H1 (cell line): ENCODE data around the gene MAPKAP1. TPM values are rescaled to one million over a fixed set of nuclear protein-coding genes. Genes with fewer than 3 reads are reported as not detected.

ENCODE experiments used
- CTCF ChIA-PET: fragments of 300-600 bp; sonication (Branson Sonifier 250); formaldehyde crosslinking; loops from one replicate; lab custom pipeline; 2021; ENCODE audit not compliant: partially characterized antibody; lab: Charles Lee
- POLR2A ChIA-PET: fragments of 300-600 bp; sonication (Branson Sonifier 250); formaldehyde crosslinking; loops from one replicate; lab custom pipeline; 2021; ENCODE audit warnings: inconsistent platforms; ENCODE audit not compliant: partially characterized antibody; lab: Charles Lee
- DNase-seq, 2 experiments: peaks; one replicate each; pipeline versions ENCODE4 v3.0.0 to v3.0.0-alpha.2; 2010 to 2022; ENCODE audit warnings: low spot score in 2 of 2, low read depth in 1 of 2, mixed read lengths in 1 of 2
- FAIRE-seq: peaks from 2 replicates; lab custom pipeline; 2011; peaks lifted over from hg19 to GRCh38; lab: Jason Lieb, UNC
- H2AFZ ChIP-seq: 2 replicates; pipeline ENCODE4 v1.8.1; 2012; ENCODE audit warnings: low read length, inconsistent platforms
- H2AK5ac ChIP-seq: 2 replicates; pipeline ENCODE4 v1.6.1; 2013; ENCODE audit warnings: low read depth, low read length
- H2BK120ac ChIP-seq: replicated peaks from 2 replicates; pipeline ENCODE3; 2013; ENCODE audit warnings: low read depth, low read length, inconsistent platforms
- H2BK12ac ChIP-seq: 2 replicates; pipeline ENCODE4 v1.6.1; 2013; ENCODE audit warnings: low read depth, low read length
- H2BK15ac ChIP-seq: 2 replicates; pipeline ENCODE4 v1.6.1; 2013; ENCODE audit warnings: low read length
- H2BK20ac ChIP-seq: 2 replicates; pipeline ENCODE4 v1.6.1; 2013; ENCODE audit warnings: low read length
- H2BK5ac ChIP-seq: 2 replicates; pipeline ENCODE4 v1.6.1; 2013; ENCODE audit warnings: low read depth, low read length
- H3K14ac ChIP-seq: 2 replicates; pipeline ENCODE4 v1.6.1; 2013; ENCODE audit warnings: inconsistent platforms; ENCODE audit not compliant: insufficient read length
- H3K18ac ChIP-seq: 2 replicates; pipeline ENCODE4 v1.6.1; 2013; ENCODE audit warnings: low read length; ENCODE audit errors: extremely low read depth
- H3K23ac ChIP-seq: 2 replicates; pipeline ENCODE4 v1.6.1; 2013; ENCODE audit warnings: inconsistent platforms; ENCODE audit not compliant: insufficient read length
- H3K23me2 ChIP-seq: 2 replicates; pipeline ENCODE4 v1.6.1; 2013; ENCODE audit warnings: low read depth, low read length
- H3K27ac ChIP-seq: 2 replicates; pipeline ENCODE4 v1.6.1; 2011; ENCODE audit warnings: low read depth, low read length, inconsistent platforms
- H3K27me3 ChIP-seq, 4 experiments: replicated peaks in 1 of 4; 1 replicate in 1 of 4; 2 replicates in 3 of 4; pipeline versions ENCODE4 v1.6.1 to v1.8.1; 2011 to 2013; ENCODE audit warnings: low read length in 3 of 4, mild to moderate bottlenecking in 3 of 4, inconsistent platforms in 2 of 4, mixed read lengths in 2 of 4, moderate library complexity in 1 of 4; ENCODE audit not compliant: control insufficient read depth in 3 of 4, insufficient read depth in 3 of 4; ENCODE audit errors: extremely low read depth in 1 of 4
- H3K36me3 ChIP-seq, 4 experiments: 2 replicates each; pipeline versions ENCODE4 v1.6.1 to v1.8.1; 2011 to 2013; ENCODE audit warnings: mild to moderate bottlenecking in 4 of 4, low read length in 3 of 4, moderate library complexity in 2 of 4, control low read depth in 1 of 4, inconsistent platforms in 1 of 4; ENCODE audit not compliant: insufficient read depth in 4 of 4, control insufficient read depth in 2 of 4
- H3K4ac ChIP-seq: replicated peaks from 2 replicates; pipeline ENCODE3; 2013; ENCODE audit warnings: low read length, low read depth, mixed read lengths, inconsistent platforms; ENCODE audit not compliant: insufficient read length
- H3K4me1 ChIP-seq, 4 experiments: replicated peaks in 1 of 4; 1 replicate in 1 of 4; 2 replicates in 3 of 4; pipeline versions ENCODE4 v1.6.1 to v1.8.1; 2011 to 2013; ENCODE audit warnings: low read length in 3 of 4, inconsistent platforms in 2 of 4, mixed read lengths in 1 of 4; ENCODE audit not compliant: insufficient read depth in 4 of 4, control insufficient read depth in 3 of 4
- H3K4me2 ChIP-seq, 2 experiments: 2 replicates each; pipeline versions ENCODE4 v1.6.1 to v1.8.1; 2011 to 2013; ENCODE audit warnings: low read depth in 2 of 2, low read length in 2 of 2, control low read depth in 1 of 2, inconsistent platforms in 1 of 2, mild to moderate bottlenecking in 1 of 2; ENCODE audit not compliant: insufficient read depth in 1 of 2
- H3K4me3 ChIP-seq, 4 experiments: fragments of 200-600, 300-600 bp in 1 of 4; sonication (generic), shearing (Covaris generic), sonication (Bioruptor Twin) in 1 of 4; 2 replicates each; pipeline versions ENCODE4 v1.5.1 to v1.8.1; 2011 to 2016; ENCODE audit warnings: low read length in 4 of 4, low read depth in 3 of 4, control low read depth in 2 of 4, inconsistent platforms in 2 of 4, mild to moderate bottlenecking in 2 of 4, mixed read lengths in 1 of 4, moderate library complexity in 1 of 4; ENCODE audit not compliant: insufficient read depth in 2 of 4; ENCODE audit errors: extremely low read depth in 1 of 4
- H3K56ac ChIP-seq: replicated peaks from 2 replicates; pipeline ENCODE3; 2013; ENCODE audit warnings: low read depth, mild to moderate bottlenecking, mixed read lengths, low read length, inconsistent platforms; ENCODE audit not compliant: insufficient read length
- H3K79me1 ChIP-seq: 2 replicates; pipeline ENCODE4 v1.6.1; 2013; ENCODE audit warnings: low read depth, low read length, control low read depth
- H3K79me2 ChIP-seq, 2 experiments: 2 replicates each; pipeline versions ENCODE4 v1.6.1 to v1.8.1; 2012 to 2013; ENCODE audit warnings: low read length in 2 of 2, mild to moderate bottlenecking in 2 of 2, inconsistent platforms in 1 of 2; ENCODE audit not compliant: insufficient read depth in 2 of 2, control insufficient read depth in 1 of 2
- H3K9ac ChIP-seq, 4 experiments: replicated peaks in 1 of 4; 1 replicate in 1 of 4; 2 replicates in 3 of 4; pipeline versions ENCODE4 v1.6.1 to v1.8.1; 2011 to 2013; ENCODE audit warnings: low read depth in 3 of 4, low read length in 3 of 4, control low read depth in 2 of 4, mild to moderate bottlenecking in 2 of 4, moderate library complexity in 2 of 4, inconsistent platforms in 1 of 4; ENCODE audit errors: extremely low read depth in 1 of 4
- H3K9me3 ChIP-seq, 2 experiments: 2 replicates each; pipeline versions ENCODE4 v1.6.1 to v1.8.1; 2012 to 2013; ENCODE audit warnings: mild to moderate bottlenecking in 2 of 2, moderate library complexity in 2 of 2, control low read depth in 1 of 2, inconsistent platforms in 1 of 2, low read depth in 1 of 2, low read length in 1 of 2, mixed read lengths in 1 of 2; ENCODE audit not compliant: insufficient read depth in 2 of 2
- H4K20me1 ChIP-seq, 2 experiments: replicated peaks in 1 of 2; 2 replicates each; pipeline versions ENCODE3 to v1.8.1; 2011 to 2013; ENCODE audit warnings: inconsistent platforms in 2 of 2, low read length in 2 of 2, mild to moderate bottlenecking in 1 of 2; ENCODE audit not compliant: insufficient read depth in 2 of 2, control insufficient read depth in 1 of 2
- H4K5ac ChIP-seq: 2 replicates; pipeline ENCODE4 v1.6.1; 2013; ENCODE audit warnings: low read length, low read depth, mixed read lengths, inconsistent platforms; ENCODE audit not compliant: insufficient read length
- H4K8ac ChIP-seq: 2 replicates; pipeline ENCODE4 v1.8.0; 2013; ENCODE audit warnings: mild to moderate bottlenecking, moderate library complexity, low read length, inconsistent platforms; ENCODE audit not compliant: insufficient read depth; ENCODE audit errors: extremely low read depth
- H4K91ac ChIP-seq: replicated peaks from 2 replicates; pipeline ENCODE3; 2013; ENCODE audit warnings: low read length, mixed read lengths, inconsistent platforms; ENCODE audit not compliant: insufficient read length
- CEBPB ChIP-seq: IDR thresholded peaks from 2 replicates; pipeline ENCODE4 v1.6.1; 2012; ENCODE audit warnings: low read depth, low read length
- HDAC2 ChIP-seq, 2 experiments: fragments of 300-600 bp in 1 of 2; sonication (generic) in 1 of 2; IDR thresholded peaks; 2 replicates each; pipeline ENCODE4 v1.6.1; 2011 to 2012; ENCODE audit warnings: low read depth in 2 of 2, low read length in 2 of 2, mild to moderate bottlenecking in 2 of 2, moderate library complexity in 2 of 2, borderline replicate concordance in 1 of 2, inconsistent platforms in 1 of 2
- HDAC6 ChIP-seq: IDR thresholded peaks from one replicate; pipeline ENCODE4 v1.7.1; 2012; ENCODE audit warnings: low read depth, mild to moderate bottlenecking, inconsistent platforms, low read length, moderate library complexity
- JUND ChIP-seq: IDR thresholded peaks from 2 replicates; pipeline ENCODE4 v1.6.1; 2011; ENCODE audit warnings: mild to moderate bottlenecking, improper control_type of control experiment, low read length
- MAFK ChIP-seq: IDR thresholded peaks from 2 replicates; pipeline ENCODE4 v1.6.1; 2012; ENCODE audit warnings: low read depth, mild to moderate bottlenecking, improper control_type of control experiment, low read length
- PHF8 ChIP-seq: fragments of 200-600 bp; sonication (generic); conservative IDR thresholded peaks from 2 replicates; pipeline ENCODE4 v1.7.1; 2012; ENCODE audit warnings: low read depth, mild to moderate bottlenecking, inconsistent platforms, low read length, moderate library complexity
- POLR2A ChIP-seq, 2 experiments: IDR thresholded peaks; 1 replicate in 1 of 2; 2 replicates in 1 of 2; pipeline ENCODE4 v1.6.1; 2011; ENCODE audit warnings: low read depth in 2 of 2, low read length in 2 of 2, mild to moderate bottlenecking in 2 of 2; ENCODE audit errors: control extremely low read depth in 1 of 2
- RBBP5 ChIP-seq: IDR thresholded peaks from 2 replicates; pipeline ENCODE4 v1.7.1; 2012; ENCODE audit warnings: low read depth, mild to moderate bottlenecking, inconsistent platforms, low read length, moderate library complexity, borderline replicate concordance
- TEAD4 ChIP-seq: IDR thresholded peaks from 2 replicates; pipeline ENCODE4 v1.6.1; 2012; ENCODE audit warnings: low read depth, low read length, inconsistent platforms, mixed read lengths
- WGBS, 2 experiments: shearing (Covaris generic) in 1 of 2; methylation state at CpG; one replicate each; pipeline versions ENCODE4 v1.1.6 to v1.1.7; 2013 to 2015; ENCODE audit warnings: low lambda C conversion rate in 2 of 2, mixed read lengths in 2 of 2, inconsistent platforms in 1 of 2, low coverage in 1 of 2, missing lambda C conversion rate in 1 of 2; ENCODE audit not compliant: insufficient replicate concordance in 2 of 2, insufficient coverage in 1 of 2, insufficient read length in 1 of 2; ENCODE audit errors: extremely low coverage in 1 of 2, missing lambda C conversion rate in 1 of 2; 5-methylcytosine and 5-hydroxymethylcytosine counted together
- polyA plus RNA-seq, 7 experiments: library from polyadenylated mRNA; depleted of rRNA in 3 of 7; stranded (reverse) in 5 of 7; unstranded in 2 of 7; fragments of >200 nt in 5 of 7; fragments of 200-250 nt in 2 of 7; gene quantifications; 1 replicate in 5 of 7; 2 replicates in 1 of 7; 4 replicates in 1 of 7; pipeline versions ENCODE4 v1.2.1 to v1.2.3, GENCODE V29; 2011 to 2013; ENCODE audit warnings: missing spikeins in 2 of 7, mixed read lengths in 2 of 7
- total RNA-seq: library from RNA; stranded (reverse); fragmentation: NEBNext Ultra II Directional; extraction: Animal tissue kit (Norgen Biotek cat#: 25700); gene quantifications from 2 replicates; pipeline ENCODE4 v1.2.1, GENCODE V29; 2021
- TF ChIP-seq, protein P1 (sequence below): IDR thresholded peaks from 2 replicates; pipeline ENCODE4 v1.6.1; 2012; ENCODE audit warnings: low read length, inconsistent platforms

The MAPKAP1 gene
- total and polyA plus RNA-seq, 2 of the 8 experiments (the other 6 are each of a cell fraction or from before 2014, with no cell fraction given), result 79.2 to 140 TPM

DNA sequence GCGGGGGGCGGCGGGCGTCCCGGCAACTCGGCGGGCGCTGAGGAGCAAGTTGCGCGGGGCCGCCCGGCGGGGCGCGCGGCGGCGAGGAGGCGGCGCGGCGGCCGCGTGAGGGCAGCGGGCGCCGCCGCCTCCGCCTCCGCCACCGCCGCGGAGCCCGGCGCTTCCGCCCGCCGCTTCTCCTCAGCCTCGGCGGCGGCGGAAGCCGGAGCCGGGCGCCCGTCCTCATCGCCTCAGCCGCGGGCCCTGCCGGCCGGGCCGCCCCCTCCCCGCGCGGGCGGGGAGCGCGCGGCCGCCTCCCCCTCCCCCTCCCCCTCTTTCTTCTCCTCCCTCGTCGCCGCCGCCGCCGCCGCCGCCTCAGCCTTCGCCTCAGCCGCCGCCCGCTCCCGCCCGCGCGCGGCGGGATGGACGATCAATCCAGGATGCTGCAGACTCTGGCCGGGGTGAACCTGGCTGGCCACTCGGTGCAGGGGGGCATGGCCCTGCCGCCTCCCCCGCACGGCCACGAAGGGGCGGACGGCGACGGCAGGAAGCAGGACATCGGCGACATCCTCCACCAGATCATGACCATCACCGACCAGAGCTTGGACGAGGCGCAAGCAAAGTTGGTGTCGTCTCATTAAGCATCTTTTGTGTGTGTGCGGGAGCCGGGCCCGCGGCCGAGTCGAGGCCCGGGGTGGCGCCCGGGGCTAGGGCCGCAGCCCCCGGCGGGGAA lies 40.2 kb upstream of the MAPKAP1 start, which contains the start of gene PBX3:
PBX3 (plus strand) TSS at position 321 of the 712 bp plus-strand sequence.
- POLR2A ChIA-PET, result interaction anchor here (1.0 to 1.3 kb wide), 2 partner anchors 9 to 202 kb away, joined by 3 to 5 read pairs; no protein-coding TSS in a partner anchor
- H3K4me1 ChIP-seq, result peaks cover 4 to 16% (median 9%) of the 10 kb centered on the region in 4 experiments; a peak in 4 of 7 replicates
- H3K4me3 ChIP-seq, result peak within 1 kb of the TSS; percentile 82 to 99 (median 86)
- FAIRE-seq, result no peak
- no peaks in the 10 kb centered on the region for H4K20me1 ChIP-seq
- H4K91ac ChIP-seq, result peak within 1 kb of the TSS; percentile 89
- H3K23ac ChIP-seq, result no peak within 1 kb of the TSS
- H3K4ac ChIP-seq, result no peak within 1 kb of the TSS
- H3K23me2 ChIP-seq, result peaks cover 15% of the 10 kb centered on the region
- peaks cover 0 to 24% (median 1%) of the 10 kb centered on the region in 4 experiments; a peak in 1 of 8 replicates for H3K36me3 ChIP-seq
- peaks cover 0 to 40% of the 10 kb centered on the region in 2 experiments; a peak in 2 of 4 replicates for H3K79me2 ChIP-seq
- peak within 1 kb of the TSS; percentile 95 for H4K8ac ChIP-seq
- H2BK5ac ChIP-seq, result peak within 1 kb of the TSS; percentile 91
- peak within 1 kb of the TSS; percentile 74; the same call in 1 of the 2 replicates for H3K27ac ChIP-seq
- peak within 1 kb of the TSS; percentile 11 for H3K56ac ChIP-seq
- peak within 1 kb of the TSS; percentile 69; the same call in 1 of the 2 replicates for H2AFZ ChIP-seq
- no peaks in the 10 kb centered on the region for H3K9me3 ChIP-seq
- H2BK120ac ChIP-seq, result no peak within 1 kb of the TSS
- H3K27me3 ChIP-seq, result no peaks in the 10 kb centered on the region
- H3K14ac ChIP-seq, result no peak within 1 kb of the TSS
- peak within 1 kb of the TSS; percentile 49; the same call in 1 of the 2 replicates for H2BK15ac ChIP-seq
- DNase-seq, result peak in 1 of 2 experiments; percentile 66
- H2BK20ac ChIP-seq, result peak within 1 kb of the TSS; percentile 38; the same call in 1 of the 2 replicates
- peak within 1 kb of the TSS; percentile 95 for H3K18ac ChIP-seq
- no peak within 1 kb of the TSS for H2AK5ac ChIP-seq
- 1% methylated on average over 26 of the region's 107 CpGs; no CpG with 5 or more reads in 1 of the 2 experiments for WGBS, 2 experiments
- peak within 1 kb of the TSS; percentile 82 for H4K5ac ChIP-seq
- H2BK12ac ChIP-seq, result peak within 1 kb of the TSS; percentile 70; the same call in 1 of the 2 replicates
- H3K9ac ChIP-seq, result peak within 1 kb of the TSS; percentile 71 to 86 (median 76)
- H3K79me1 ChIP-seq, result no peaks in the 10 kb centered on the region
- peak within 1 kb of the TSS; percentile 88 to 92 for H3K4me2 ChIP-seq
- CTCF ChIA-PET, result no interaction called here
- no peak for TF ChIP-seq HDAC6
- TF ChIP-seq MAFK, result no peak
- TF ChIP-seq POLR2A (IDR thresholded peaks at IDR 0.05; ENCODE audit: control extremely low read depth in 1 of 2, low read depth in 2 of 2, low read length in 2 of 2), result peak in 1 of 2 experiments; percentile 41; a peak in 2 of 3 replicates
- TF ChIP-seq RBBP5, result peak; percentile 20
- no peak for TF ChIP-seq TEAD4
- TF ChIP-seq CEBPB, result no peak
- peak; percentile 48; the same call in 1 of the 2 replicates for TF ChIP-seq PHF8
- peak in 1 of 2 experiments; percentile 21; a peak in 1 of 4 replicates for TF ChIP-seq HDAC2 (IDR thresholded peaks at IDR 0.05; ENCODE audit: borderline replicate concordance in 1 of 2, low read depth in 2 of 2, low read length in 2 of 2)
- TF ChIP-seq, protein P1, sequence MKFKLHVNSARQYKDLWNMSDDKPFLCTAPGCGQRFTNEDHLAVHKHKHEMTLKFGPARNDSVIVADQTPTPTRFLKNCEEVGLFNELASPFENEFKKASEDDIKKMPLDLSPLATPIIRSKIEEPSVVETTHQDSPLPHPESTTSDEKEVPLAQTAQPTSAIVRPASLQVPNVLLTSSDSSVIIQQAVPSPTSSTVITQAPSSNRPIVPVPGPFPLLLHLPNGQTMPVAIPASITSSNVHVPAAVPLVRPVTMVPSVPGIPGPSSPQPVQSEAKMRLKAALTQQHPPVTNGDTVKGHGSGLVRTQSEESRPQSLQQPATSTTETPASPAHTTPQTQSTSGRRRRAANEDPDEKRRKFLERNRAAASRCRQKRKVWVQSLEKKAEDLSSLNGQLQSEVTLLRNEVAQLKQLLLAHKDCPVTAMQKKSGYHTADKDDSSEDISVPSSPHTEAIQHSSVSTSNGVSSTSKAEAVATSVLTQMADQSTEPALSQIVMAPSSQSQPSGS, result no peak
- no peak for TF ChIP-seq JUND
